Measurements from ENCODE around the gene L3MBTL2.

GRCh38 chr22:41260871-41261270, 55.8 kb downstream of the L3MBTL2 start:
- no peak for TF ChIP-seq CTCF (IDR thresholded peaks at IDR 0.05; ENCODE audit: low read depth, low read length)
- TF ChIP-seq EZH2phosphoT487 (IDR thresholded peaks at IDR 0.05; ENCODE audit: low read depth) = no peak

Measured in OCI-LY3 (cell line).